Neuronal stem cell (in vitro differentiated cells): ENCODE data around the gene CEP170B.

Source experiments
- DNase-seq: peaks from one replicate; pipeline ENCODE4 v3.0.0-alpha.2; 2013; ENCODE audit warnings: low spot score
- H2AFZ ChIP-seq: one replicate; pipeline ENCODE4 v1.6.1; 2013; ENCODE audit warnings: mild to moderate bottlenecking, low read length, inconsistent platforms
- H2AK5ac ChIP-seq: 2 replicates; pipeline ENCODE4 v1.6.1; 2013; ENCODE audit warnings: low read depth, mild to moderate bottlenecking, inconsistent platforms, low read length, moderate library complexity, mixed read lengths
- H2BK120ac ChIP-seq: 2 replicates; pipeline ENCODE4 v1.6.1; 2013; ENCODE audit warnings: low read depth, mild to moderate bottlenecking, inconsistent platforms, low read length, moderate library complexity, mixed read lengths
- H2BK12ac ChIP-seq: one replicate; pipeline ENCODE4 v1.6.1; 2013; ENCODE audit warnings: low read length, inconsistent platforms
- H2BK15ac ChIP-seq: 2 replicates; pipeline ENCODE4 v1.6.1; 2013; ENCODE audit warnings: mild to moderate bottlenecking, low read length, inconsistent platforms, mixed read lengths
- H2BK5ac ChIP-seq: one replicate; pipeline ENCODE4 v1.6.1; 2013; ENCODE audit warnings: inconsistent platforms, mild to moderate bottlenecking, low read length, moderate library complexity
- H3K14ac ChIP-seq: one replicate; pipeline ENCODE4 v1.6.1; 2013; ENCODE audit warnings: low read length, inconsistent platforms
- H3K18ac ChIP-seq: 2 replicates; pipeline ENCODE4 v1.6.1; 2013; ENCODE audit warnings: low read length, inconsistent platforms
- H3K23ac ChIP-seq: 2 replicates; pipeline ENCODE4 v1.6.1; 2013; ENCODE audit warnings: low read depth, mild to moderate bottlenecking, mixed read lengths, low read length, inconsistent platforms; ENCODE audit not compliant: poor library complexity
- H3K27ac ChIP-seq: replicated peaks from 3 replicates; pipeline ENCODE4 v1.5.1; 2013; ENCODE audit warnings: low read length, inconsistent platforms
- H3K27me3 ChIP-seq, 3 experiments: 2 replicates each; pipeline ENCODE4 v1.6.1; 2013; ENCODE audit warnings: low read length in 3 of 3, mild to moderate bottlenecking in 2 of 3, inconsistent platforms in 1 of 3, low read depth in 1 of 3, mixed read lengths in 1 of 3, moderate library complexity in 1 of 3; ENCODE audit not compliant: control insufficient read depth in 3 of 3, insufficient read depth in 3 of 3
- H3K36me3 ChIP-seq, 2 donors: replicated peaks in 1 of 2; 2 replicates each; pipeline ENCODE4 v1.6.1; 2013; ENCODE audit warnings: low read length in 2 of 2; ENCODE audit not compliant: control insufficient read depth in 2 of 2, insufficient read depth in 2 of 2
- H3K4ac ChIP-seq: 2 replicates; pipeline ENCODE4 v1.6.1; 2013; ENCODE audit warnings: inconsistent platforms, mild to moderate bottlenecking, low read length, moderate library complexity
- H3K4me1 ChIP-seq, 2 donors: 1 replicate in 1 of 2; 2 replicates in 1 of 2; pipeline ENCODE4 v1.6.1; 2013; ENCODE audit warnings: low read length in 2 of 2, low read depth in 1 of 2; ENCODE audit not compliant: control insufficient read depth in 2 of 2, insufficient read depth in 1 of 2
- H3K4me2 ChIP-seq: one replicate; pipeline ENCODE4 v1.6.1; 2013; ENCODE audit warnings: mild to moderate bottlenecking, low read length, inconsistent platforms; ENCODE audit not compliant: insufficient read depth, poor library complexity, severe bottlenecking
- H3K4me3 ChIP-seq, 2 donors: 2 replicates each; pipeline ENCODE4 v1.5.1; 2013; ENCODE audit warnings: low read length in 2 of 2, mild to moderate bottlenecking in 2 of 2, inconsistent platforms in 1 of 2, moderate library complexity in 1 of 2
- H3K79me1 ChIP-seq: one replicate; pipeline ENCODE4 v1.6.1; 2013; ENCODE audit warnings: low read depth, mild to moderate bottlenecking, inconsistent platforms, low read length, moderate library complexity
- H3K9ac ChIP-seq: one replicate; pipeline ENCODE4 v1.6.1; 2013; ENCODE audit warnings: mild to moderate bottlenecking, low read depth, low read length, inconsistent platforms; ENCODE audit not compliant: poor library complexity
- H3K9me3 ChIP-seq, 2 donors: replicated peaks in 1 of 2; 2 replicates each; pipeline versions ENCODE3 to v1.6.1; 2013; ENCODE audit warnings: low read length in 2 of 2, mild to moderate bottlenecking in 2 of 2, inconsistent platforms in 1 of 2, low read depth in 1 of 2, mixed read lengths in 1 of 2, moderate library complexity in 1 of 2; ENCODE audit not compliant: control insufficient read depth in 2 of 2, insufficient read depth in 1 of 2
- H4K8ac ChIP-seq: one replicate; pipeline ENCODE4 v1.6.1; 2013; ENCODE audit warnings: low read depth, mild to moderate bottlenecking, inconsistent platforms, low read length, moderate library complexity
- H4K91ac ChIP-seq: one replicate; pipeline ENCODE4 v1.6.1; 2013; ENCODE audit warnings: low read length, low read depth, mild to moderate bottlenecking, inconsistent platforms; ENCODE audit not compliant: poor library complexity
- WGBS, 2 donors: extraction: QIAGEN DNeasy Blood & Tissue Kit; methylation state at CpG; one replicate each; pipeline ENCODE4 v1.1.7; 2013; ENCODE audit warnings: missing lambda C conversion rate in 2 of 2, mixed read lengths in 1 of 2; ENCODE audit not compliant: insufficient read length in 2 of 2, insufficient replicate concordance in 1 of 2; ENCODE audit errors: extremely low coverage in 2 of 2; 5-methylcytosine and 5-hydroxymethylcytosine counted together

Gene CEP170B

DNA sequence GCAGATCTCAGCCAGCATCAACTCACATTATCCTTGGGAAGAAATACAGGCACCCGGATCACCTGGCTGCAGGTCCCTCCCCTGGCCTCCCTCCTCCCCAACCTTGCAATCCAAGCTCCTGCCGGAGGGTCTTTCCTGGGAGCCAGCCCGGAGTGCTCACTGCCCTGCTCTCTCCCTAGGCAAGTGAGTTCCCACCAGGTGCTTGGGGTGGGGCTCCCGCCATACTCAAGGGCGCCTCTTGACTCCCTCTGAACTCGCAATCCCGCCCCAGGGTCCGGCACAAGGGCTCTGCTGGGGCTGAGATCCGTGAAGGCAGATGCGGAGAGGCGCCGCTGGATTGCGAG, 1.2 kb upstream of the CEP170B start:
- Histone ChIP-seq H2AFZ (no peak overlapping the region), H3K9ac (no peak overlapping the region), H3K4ac (no peak overlapping the region), H4K91ac (no peak overlapping the region), H2BK120ac (no peak overlapping the region), H2BK15ac (peak overlapping the region; percentile 21), H2AK5ac (peak overlapping the region; percentile 86), H2BK12ac (no peak overlapping the region), H4K8ac (no peak overlapping the region), H3K27me3 (peaks cover 9 to 38% (median 29%) of the 10 kb centered on the region in 3 experiments), H3K4me1 (peaks cover 6 to 9% of the 10 kb centered on the region in 2 donors), H3K36me3 (peaks cover 0 to 2% of the 10 kb centered on the region in 2 donors), H3K23ac (no peak overlapping the region), H3K14ac (no peak overlapping the region), H3K18ac (peak overlapping the region; percentile 92), H3K9me3 (peaks cover 8 to 9% of the 10 kb centered on the region in 2 donors), H3K4me3 (no peak overlapping the region), H3K27ac (no peak overlapping the region), H3K79me1 (peaks cover 8% of the 10 kb centered on the region), H3K4me2 (peak overlapping the region; percentile 93), H2BK5ac (no peak overlapping the region)
- no peak for DNase-seq
- WGBS, 2 donors, result no CpG with 5 or more reads among the region's 13 CpGs

DNA sequence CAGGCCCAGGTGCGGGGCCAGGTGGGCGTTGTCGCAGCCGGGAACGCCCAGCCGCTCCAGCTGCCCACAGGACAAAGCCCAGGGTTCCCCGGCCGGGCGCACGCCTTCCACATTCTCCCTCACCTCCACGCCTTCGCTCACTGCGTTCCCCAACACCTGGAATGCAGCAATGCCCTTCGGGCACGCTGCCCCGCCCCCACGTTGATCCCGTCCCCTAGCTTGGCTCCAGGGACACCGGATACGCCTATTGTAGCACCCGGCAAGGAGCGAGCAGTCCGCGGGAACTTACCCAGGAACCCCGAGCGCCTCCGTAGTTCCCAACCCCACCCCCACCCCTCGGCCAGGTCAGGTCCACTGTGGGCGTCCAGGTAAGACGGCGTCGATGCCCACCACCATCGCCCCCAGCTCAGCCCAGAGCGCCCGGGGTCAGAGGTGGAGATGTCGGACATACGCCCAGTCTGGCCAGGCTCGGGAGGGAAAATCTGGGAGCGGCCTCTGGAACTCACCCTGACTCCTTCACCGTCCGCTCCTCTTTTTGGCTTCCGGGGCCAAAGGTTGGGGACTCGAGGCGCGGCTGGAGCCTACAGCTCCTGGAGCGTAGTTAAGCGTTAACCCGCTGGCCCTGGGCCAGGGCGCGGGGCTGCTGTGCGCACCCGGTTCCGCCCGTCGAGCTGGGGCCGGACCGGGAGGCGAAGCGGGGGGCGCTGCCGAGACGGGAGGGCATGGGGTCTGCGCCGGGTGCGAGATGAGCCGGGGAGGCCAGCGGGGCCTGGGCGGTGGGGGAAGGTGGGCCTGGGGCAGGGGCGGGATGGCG, 594 bp upstream of the CEP170B start:
- Histone ChIP-seq H3K36me3 (peaks cover 0 to 2% of the 10 kb centered on the region in 2 donors), H3K27ac (no peak overlapping the region), H3K27me3 (peaks cover 9 to 38% (median 29%) of the 10 kb centered on the region in 3 experiments), H4K91ac (no peak overlapping the region), H2BK12ac (no peak overlapping the region), H2BK15ac (peak overlapping the region; percentile 21), H2AFZ (peak overlapping the region; percentile 89), H3K9me3 (peaks cover 8 to 9% of the 10 kb centered on the region in 2 donors), H3K4me1 (peaks cover 6 to 9% of the 10 kb centered on the region in 2 donors), H3K9ac (no peak overlapping the region), H3K14ac (no peak overlapping the region), H2AK5ac (peak overlapping the region; percentile 86), H3K4me2 (peak overlapping the region; percentile 93), H3K4me3 (peak overlapping the region; percentile 37 to 80), H4K8ac (no peak overlapping the region), H3K23ac (peak overlapping the region; percentile 86), H2BK120ac (peak overlapping the region; percentile 93), H2BK5ac (peak overlapping the region; percentile 59), H3K79me1 (peaks cover 8% of the 10 kb centered on the region), H3K4ac (no peak overlapping the region), H3K18ac (peak overlapping the region; percentile 94)
- no CpG with 5 or more reads among the region's 70 CpGs for WGBS, 2 donors
- peak; percentile 27 for DNase-seq

DNA sequence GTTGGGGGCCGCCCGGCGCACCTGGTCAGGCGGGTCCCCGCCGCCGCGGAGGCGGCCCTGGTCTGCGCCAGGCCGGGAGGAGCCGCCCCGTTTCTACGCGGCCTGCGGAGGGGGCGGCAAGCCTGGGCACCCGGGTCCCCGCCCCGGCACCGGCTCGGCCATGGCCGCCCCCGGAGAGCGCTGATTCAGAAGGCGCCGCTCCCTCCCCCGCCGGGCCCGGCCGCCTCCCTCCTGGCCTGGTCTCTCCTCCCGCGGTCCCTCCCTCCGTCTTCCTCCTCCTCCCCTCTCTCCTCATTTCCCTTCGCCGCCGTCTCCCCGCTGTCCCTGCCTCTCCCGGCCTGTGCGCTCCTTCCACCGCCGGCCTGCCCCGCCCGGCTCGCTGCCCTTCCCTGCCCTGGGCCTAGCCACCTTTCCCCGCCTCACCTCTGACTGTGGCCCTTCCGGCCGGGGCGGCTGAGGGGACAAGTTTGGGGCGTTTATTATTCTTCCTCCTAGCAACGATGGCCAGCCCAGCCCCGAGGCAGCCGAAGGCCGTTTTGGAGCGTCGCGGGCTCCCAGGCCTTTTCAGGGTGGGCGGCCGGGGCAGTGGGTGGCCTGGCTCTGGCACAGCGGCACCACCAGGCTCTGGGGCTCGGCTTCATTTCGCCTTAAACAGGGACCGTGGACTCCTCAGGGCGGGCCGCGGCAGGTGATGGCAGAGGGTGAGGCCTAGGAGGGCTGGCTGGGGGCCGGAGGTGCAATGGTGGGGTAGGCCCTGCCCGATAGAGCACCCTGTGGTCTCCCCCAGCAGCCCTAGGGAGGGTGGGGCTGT, 768 bp downstream of the CEP170B start:
- Histone ChIP-seq H3K4me2 (peak overlapping the region; percentile 98), H3K4me3 (peak overlapping the region; percentile 55 to 89), H3K9ac (peak overlapping the region; percentile 91), H4K91ac (no peak overlapping the region), H3K18ac (peak overlapping the region; percentile 39), H3K36me3 (peaks cover 0 to 2% of the 10 kb centered on the region in 2 donors), H2BK12ac (no peak overlapping the region), H3K27ac (no peak overlapping the region), H3K9me3 (peaks cover 5% of the 10 kb centered on the region in 2 donors), H2BK15ac (peak overlapping the region; percentile 14), H3K14ac (peak overlapping the region; percentile 91), H3K4me1 (peaks cover 6 to 9% of the 10 kb centered on the region in 2 donors), H4K8ac (no peak overlapping the region), H2BK120ac (no peak overlapping the region), H3K23ac (peak overlapping the region; percentile 78), H2AFZ (peak overlapping the region; percentile 95), H2BK5ac (no peak overlapping the region), H3K27me3 (peaks cover 9 to 38% (median 29%) of the 10 kb centered on the region in 3 experiments), H3K4ac (no peak overlapping the region), H3K79me1 (peaks cover 11% of the 10 kb centered on the region), H2AK5ac (peak overlapping the region; percentile 82)
- no peak for DNase-seq
- no CpG with 5 or more reads among the region's 68 CpGs for WGBS, 2 donors
